Sigmoid colon (tissue), 4 donors: ENCODE results near the gene MARK4.

Experiments
- CTCF ChIP-seq, 4 experiments: fragments of 450-650 bp in 3 of 4; fragments of 200-600 bp in 1 of 4; IDR thresholded peaks; one replicate each; pipeline ENCODE4 v1.5.1; 2016 to 2019; ENCODE audit warnings: antibody characterized with exemption in 4 of 4, mild to moderate bottlenecking in 3 of 4, moderate library complexity in 2 of 4
- EP300 ChIP-seq, 4 donors: sonication (generic); formaldehyde crosslinking; IDR thresholded peaks; one replicate each; pipeline ENCODE4 v1.6.1; 2017; ENCODE audit warnings: antibody characterized with exemption in 4 of 4
- POLR2A ChIP-seq, 2 donors: fragments of 450-650 bp; IDR thresholded peaks; one replicate each; pipeline ENCODE4 v1.6.1; 2016; ENCODE audit warnings: antibody characterized with exemption in 2 of 2, mild to moderate bottlenecking in 2 of 2, moderate library complexity in 2 of 2
- POLR2AphosphoS5 ChIP-seq, 4 donors: sonication (generic); formaldehyde crosslinking; IDR thresholded peaks; one replicate each; pipeline ENCODE4 v1.6.1; 2017; ENCODE audit warnings: antibody characterized with exemption in 4 of 4

GRCh38 chr19:45249261-45250033 is 1.6 kb upstream of the MARK4 start:
- TF ChIP-seq POLR2A (IDR thresholded peaks at IDR 0.05): no peak
- no peak for TF ChIP-seq POLR2AphosphoS5 (IDR thresholded peaks at IDR 0.05)
- no peak for TF ChIP-seq CTCF (IDR thresholded peaks at IDR 0.05)
- no peak for TF ChIP-seq EP300 (IDR thresholded peaks at IDR 0.05)
